ENCODE data around the gene PLA2G2F. TPM values are rescaled to one million over a fixed set of nuclear protein-coding genes. Genes with fewer than 3 reads are reported as not detected.

Gene PLA2G2F
- total and polyA plus RNA-seq, 7 donors: 0.03 TPM; not detected in 6

GRCh38 chr1:20183035-20183434 is 43.9 kb downstream of the PLA2G2F start:
- WGBS, 3 donors: 84 to 88% (median 87%) methylated on average over 10 of the region's 10 CpGs
- Histone ChIP-seq H3K4me3 (no peak overlapping the region), H3K36me3 (ENCODE audit: insufficient read depth in 1 of 2, low read depth in 1 of 2) (no peaks in the 10 kb centered on the region), H3K27me3 (ENCODE audit: insufficient read depth in 3 of 3, low read length in 2 of 3) (peaks cover 0 to 29% (median 0%) of the 10 kb centered on the region in 3 donors), H3K4me1 (no peaks in the 10 kb centered on the region), H3K27ac (no peak overlapping the region), H3K9me3 (no peaks in the 10 kb centered on the region)
- intact Hi-C loops (cut with DNase I): no loop called here
- DNase-seq (no peak), ATAC-seq (no peak)
- no peak for TF ChIP-seq CTCF (IDR thresholded peaks at IDR 0.05)

DNA sequence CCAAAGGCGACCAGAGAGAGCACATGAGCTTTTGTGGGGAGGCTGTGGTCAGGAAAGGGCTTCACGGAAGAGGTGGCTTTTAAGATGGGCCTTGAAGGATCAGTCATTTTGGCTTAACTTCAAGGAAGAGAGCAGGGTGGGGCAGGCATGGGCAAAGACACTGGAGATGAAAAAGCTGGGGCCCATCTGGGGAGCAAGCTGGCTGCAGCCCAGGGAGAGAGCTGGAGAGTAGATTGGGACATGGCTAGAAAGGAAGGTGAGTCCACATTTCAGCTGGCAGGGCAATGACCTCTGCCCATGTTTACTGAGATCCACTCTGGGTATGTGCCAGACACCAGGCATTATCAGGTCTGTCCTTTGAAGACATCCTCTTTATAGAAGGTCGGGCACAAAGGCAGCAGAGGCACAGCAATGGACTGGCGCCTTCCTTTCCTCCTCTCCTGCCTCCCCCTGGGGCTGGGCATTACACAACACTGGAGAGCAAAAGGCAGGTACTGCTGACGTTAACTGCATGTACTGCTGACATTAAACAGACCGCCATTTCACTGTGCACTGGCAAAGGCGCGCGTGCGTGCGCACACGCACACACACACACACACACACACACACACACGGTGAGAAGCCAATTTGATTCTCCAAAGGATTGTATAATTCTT is 44.6 kb downstream of the PLA2G2F start:
- no peaks in the 10 kb centered on the region for H3K9me3 ChIP-seq
- ATAC-seq (no peak), DNase-seq (no peak)
- intact Hi-C loops (cut with DNase I): no loop called here
- no peaks in the 10 kb centered on the region for H3K36me3 ChIP-seq (ENCODE audit: insufficient read depth in 1 of 2, low read depth in 1 of 2)
- peaks cover 0 to 35% (median 2%) of the 10 kb centered on the region in 3 donors for H3K27me3 ChIP-seq (ENCODE audit: insufficient read depth in 3 of 3, low read length in 2 of 3)
- no peak overlapping the region for H3K4me3 ChIP-seq
- 81 to 84% (median 82%) methylated on average over 13 of the region's 13 CpGs for WGBS, 3 donors
- H3K4me1 ChIP-seq: no peaks in the 10 kb centered on the region
- TF ChIP-seq CTCF (IDR thresholded peaks at IDR 0.05): no peak
- no peak overlapping the region for H3K27ac ChIP-seq

DNA sequence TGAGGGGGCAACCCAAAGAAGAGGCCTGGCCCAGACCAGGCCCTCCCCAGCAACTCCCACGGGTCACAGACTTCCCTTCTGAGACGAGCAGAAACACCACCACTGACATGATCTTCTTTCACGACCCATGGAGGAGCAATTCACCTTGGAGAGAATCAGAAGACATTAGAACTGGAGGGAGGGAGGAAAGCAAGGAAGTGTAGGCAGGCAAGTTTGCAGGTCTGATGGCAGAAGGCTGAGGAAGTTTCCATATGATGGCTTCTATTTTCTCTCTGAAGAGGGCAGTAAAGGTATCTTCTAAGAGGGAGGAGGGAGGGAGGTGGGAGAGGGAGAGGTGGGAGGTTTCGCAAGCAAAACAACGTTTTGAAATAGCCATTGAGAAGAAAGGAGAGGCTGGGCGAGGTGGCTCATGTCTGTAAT is 45.4 kb downstream of the PLA2G2F start:
- H3K4me1 ChIP-seq: no peaks in the 10 kb centered on the region
- no peak overlapping the region for H3K27ac ChIP-seq
- ATAC-seq (no peak), DNase-seq (no peak)
- intact Hi-C loops (cut with DNase I): no loop called here
- no peak overlapping the region for H3K4me3 ChIP-seq
- 62 to 70% (median 69%) methylated on average over 6 of the region's 6 CpGs for WGBS, 3 donors
- no peaks in the 10 kb centered on the region for H3K9me3 ChIP-seq
- TF ChIP-seq CTCF (IDR thresholded peaks at IDR 0.05): no peak
- H3K27me3 ChIP-seq (ENCODE audit: insufficient read depth in 3 of 3, low read length in 2 of 3): peaks cover 0 to 38% (median 4%) of the 10 kb centered on the region in 3 donors
- no peaks in the 10 kb centered on the region for H3K36me3 ChIP-seq (ENCODE audit: insufficient read depth in 1 of 2, low read depth in 1 of 2)

GRCh38 chr1:20184997-20185833 is 46.1 kb downstream of the PLA2G2F start:
- DNase-seq: no peak
- Histone ChIP-seq H3K4me1 (no peaks in the 10 kb centered on the region), H3K27ac (no peak overlapping the region), H3K27me3 (ENCODE audit: insufficient read depth in 3 of 3, low read length in 2 of 3) (peaks cover 0 to 42% (median 4%) of the 10 kb centered on the region in 3 donors), H3K36me3 (ENCODE audit: insufficient read depth in 1 of 2, low read depth in 1 of 2) (no peaks in the 10 kb centered on the region), H3K4me3 (peak overlapping the region; percentile 58), H3K9me3 (no peaks in the 10 kb centered on the region)
- no peak for TF ChIP-seq CTCF (IDR thresholded peaks at IDR 0.05)
- WGBS, 3 donors: 68 to 76% (median 70%) methylated on average over 17 of the region's 17 CpGs
- no peak for ATAC-seq
- intact Hi-C loops (cut with DNase I): no loop called here

Measured in psoas muscle (tissue), 8 donors.